Measurements from ENCODE around the gene FADS2. TPM values are rescaled to one million over a fixed set of nuclear protein-coding genes. Genes with fewer than 3 reads are reported as not detected.

The FADS2 gene
- total RNA-seq, 1 donor from 2014 or later: 35.7 TPM

DNA sequence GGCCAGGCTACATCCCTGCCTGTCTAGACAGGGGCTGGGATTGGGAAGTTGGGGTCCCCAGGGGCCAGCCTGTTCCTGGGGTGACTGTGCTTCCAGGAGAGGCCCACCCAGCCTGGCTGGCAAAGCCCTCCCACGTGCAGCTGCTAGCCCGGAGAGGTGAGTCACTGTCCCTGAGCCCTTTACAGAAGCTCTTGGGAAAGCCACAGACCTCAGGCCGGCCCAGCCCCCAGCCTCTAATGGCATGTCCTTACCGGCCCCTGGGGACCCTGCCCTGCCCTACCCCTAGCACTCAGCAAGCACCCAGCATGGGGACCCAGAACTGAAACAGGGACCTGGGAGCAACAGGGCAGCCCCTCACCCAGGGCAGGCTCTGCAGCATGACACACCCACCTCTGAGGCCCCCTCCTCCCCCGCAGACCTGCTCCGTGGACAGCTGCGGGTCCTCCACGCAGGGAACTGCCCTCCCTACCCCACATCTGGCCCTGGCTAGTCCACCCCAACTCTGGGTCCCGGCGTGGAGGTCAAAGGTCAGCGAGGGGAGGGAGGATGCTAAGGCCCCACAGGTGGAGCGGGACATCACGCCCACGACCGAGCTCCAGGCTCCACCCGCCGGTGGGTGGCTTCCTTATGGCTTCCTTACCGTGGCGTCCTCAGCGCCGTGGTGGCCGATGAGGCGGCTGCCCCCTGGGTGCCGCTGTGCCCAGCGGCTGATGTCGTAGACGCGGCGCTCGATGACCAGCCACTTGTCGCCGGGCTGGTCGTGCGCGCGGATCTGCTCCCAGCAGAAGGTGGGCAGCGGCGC lies 62.6 kb downstream of the FADS2 start:
- DNase-seq (ENCODE audit: missing footprints) (peak; percentile 81), ATAC-seq (peak; percentile 3)
- intact Hi-C loops (cut with DNase I): loop anchor here (5.0 kb wide), 1 partner anchor 73 kb away; the partner anchor contains the start of gene FADS1

GRCh38 chr11:61891331-61892084 lies 63.4 kb downstream of the FADS2 start, which contains the start of gene FADS3:
FADS3 (minus strand) TSS chr11:61891545; CDS start chr11:61891381, 164 bp downstream.
- peak; percentile 94 for DNase-seq (ENCODE audit: missing footprints)
- intact Hi-C loops (cut with DNase I): loop anchor here (5.0 kb wide), 1 partner anchor 74 kb away; the partner anchor contains the start of gene FADS1

GRCh38 chr11:61892085-61892370 lies 63.9 kb downstream of the FADS2 start:
- DNase-seq (ENCODE audit: missing footprints): no peak
- intact Hi-C loops (cut with DNase I): loop anchor here (5.0 kb wide), 1 partner anchor 75 kb away; the partner anchor contains the start of gene FADS1
- ATAC-seq: no peak

More at GRCh38 chr11:61891331-61892084, 63.4 kb downstream of the FADS2 start, which contains the start of gene FADS3:
- peak; percentile 90 for ATAC-seq

DNA sequence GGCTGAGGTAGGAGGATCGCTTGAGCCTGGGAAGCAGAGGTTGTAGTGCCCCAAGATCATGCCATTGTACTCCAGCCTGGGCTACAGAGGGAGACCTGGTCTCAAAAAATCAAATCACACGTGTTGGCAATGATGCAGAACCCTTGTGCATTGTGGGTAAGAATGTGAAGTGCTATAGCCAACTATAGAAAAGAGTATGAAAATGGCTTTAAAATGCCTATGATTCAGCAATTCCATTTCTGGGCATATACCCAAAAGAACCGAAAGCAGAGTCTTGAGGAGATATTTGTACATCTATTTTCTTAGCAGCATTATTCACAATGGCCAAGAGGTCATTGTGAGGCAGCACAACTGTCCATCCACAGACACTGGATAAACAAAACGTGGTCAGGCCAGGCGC lies 65.9 kb downstream of the FADS2 start:
- no peak for DNase-seq (ENCODE audit: missing footprints)
- ATAC-seq: no peak
- intact Hi-C loops (cut with DNase I): loop anchor here (5.0 kb wide), 1 partner anchor 77 kb away; the partner anchor contains the start of gene FADS1

GRCh38 chr11:61895046-61895717 lies 67.1 kb downstream of the FADS2 start:
- intact Hi-C loops (cut with DNase I): loop anchor here (5.0 kb wide), 1 partner anchor 212 kb away; no protein-coding TSS in a partner anchor
- no peak for DNase-seq (ENCODE audit: missing footprints)
- no peak for ATAC-seq

GRCh38 chr11:61895718-61896059 lies 67.6 kb downstream of the FADS2 start:
- ATAC-seq (no peak), DNase-seq (ENCODE audit: missing footprints) (no peak)
- intact Hi-C loops (cut with DNase I): loop anchor here (2.0 to 5.0 kb wide), 2 partner anchors 99 to 212 kb away; no protein-coding TSS in a partner anchor

DNA sequence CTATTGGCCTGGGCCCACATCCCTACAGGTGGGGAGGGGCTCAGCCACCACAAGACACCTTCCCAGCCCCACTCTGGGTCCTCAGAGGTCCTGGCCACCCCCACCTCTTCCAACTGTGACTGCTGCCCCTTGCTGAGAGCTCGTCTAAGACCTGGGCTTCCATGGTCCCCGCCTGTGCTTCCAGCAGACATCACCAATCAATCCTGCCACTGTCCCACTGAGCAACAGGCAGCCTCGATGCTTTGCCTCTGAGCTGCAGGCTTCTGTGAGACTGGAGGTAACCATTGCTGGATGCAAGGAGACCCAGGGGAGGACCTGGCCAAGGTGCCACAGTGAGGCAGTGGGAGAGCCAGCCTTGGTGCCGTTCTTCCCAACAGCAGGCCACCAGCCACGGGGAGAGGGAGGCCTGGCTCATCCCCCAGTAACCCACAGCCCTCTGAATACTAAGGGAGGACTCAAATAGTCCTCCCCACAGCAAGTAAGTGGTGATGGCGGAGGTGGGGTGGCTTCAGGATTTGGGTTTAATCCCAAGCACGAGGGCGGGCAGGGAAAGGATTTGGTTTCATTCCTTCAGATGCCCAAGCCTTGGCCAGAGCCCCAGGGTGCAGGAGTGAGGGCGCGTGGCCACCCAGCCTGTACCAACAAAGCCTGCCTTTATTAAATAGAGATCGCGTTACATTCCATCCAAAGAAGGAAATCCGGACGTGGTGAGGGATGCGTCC lies 68.7 kb downstream of the FADS2 start:
- intact Hi-C loops (cut with DNase I): loop anchor here (2.0 to 5.0 kb wide), 2 partner anchors 100 to 210 kb away; no protein-coding TSS in a partner anchor
- DNase-seq (ENCODE audit: missing footprints): peak; percentile 65
- no peak for ATAC-seq

DNA sequence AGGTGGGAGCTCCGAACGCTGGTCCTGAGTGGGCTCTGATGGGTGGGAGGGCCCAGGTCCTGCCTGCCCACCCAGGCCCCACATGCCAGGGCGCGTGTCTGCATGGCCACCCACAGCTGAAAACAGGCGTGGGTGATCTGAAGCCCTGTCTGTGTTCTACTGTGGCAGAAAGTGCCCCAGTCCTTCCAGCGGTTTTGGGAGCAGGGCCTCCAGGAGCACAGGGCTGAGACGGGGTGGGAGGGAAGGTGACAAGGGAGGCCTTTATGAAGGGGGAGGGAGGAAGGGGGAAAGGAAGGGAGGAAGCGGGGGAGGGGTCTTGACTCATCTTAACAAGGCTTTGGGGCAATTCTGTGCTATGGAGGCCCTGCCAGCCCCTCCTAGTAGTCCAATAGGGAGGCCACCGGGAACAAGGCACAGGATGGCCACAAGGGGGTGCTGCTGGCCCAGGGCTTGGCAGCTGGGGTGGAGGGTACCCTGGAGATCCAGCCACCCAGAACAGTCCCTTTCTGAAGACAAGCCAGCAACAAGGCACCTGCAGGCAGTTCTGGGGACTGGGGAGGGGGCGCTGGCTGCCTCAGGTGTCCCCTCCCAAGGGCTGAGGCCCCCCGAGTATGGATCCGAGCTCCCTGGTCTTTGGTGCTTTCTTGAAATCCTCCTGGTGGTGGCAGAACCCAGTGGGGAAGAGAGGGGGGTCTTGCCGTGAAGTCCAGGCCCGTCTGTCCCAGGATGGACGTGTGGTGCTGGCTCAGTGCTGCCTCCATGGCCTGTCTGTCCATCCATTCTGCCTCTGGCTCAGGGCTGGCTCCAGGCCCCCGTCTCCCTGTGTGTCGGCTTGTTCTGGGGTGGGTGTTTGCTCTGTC lies 69.5 kb downstream of the FADS2 start:
- intact Hi-C loops (cut with DNase I): loop anchor here (2.0 to 5.0 kb wide), 3 partner anchors 27 to 210 kb away; no protein-coding TSS in a partner anchor
- ATAC-seq: peak; percentile 65
- peak; percentile 82 for DNase-seq (ENCODE audit: missing footprints)

DNA sequence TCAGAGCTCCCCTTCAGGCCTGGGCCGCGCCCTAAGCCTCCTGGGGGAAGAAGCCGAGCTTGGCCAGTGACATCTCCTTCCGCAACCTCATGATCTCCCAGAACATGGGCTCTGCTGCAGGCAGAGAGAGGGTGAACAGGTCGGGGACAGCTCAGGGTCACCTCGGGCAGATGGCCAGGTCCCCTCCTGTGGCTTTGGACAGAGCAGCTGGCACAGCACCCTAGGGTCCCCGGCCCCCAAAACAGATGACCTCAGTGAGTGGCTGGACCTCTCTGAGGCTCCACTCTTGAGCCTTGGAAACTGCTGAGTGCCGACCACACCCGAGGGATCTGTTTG lies 70.1 kb downstream of the FADS2 start:
- ATAC-seq (no peak), DNase-seq (ENCODE audit: missing footprints) (no peak)
- intact Hi-C loops (cut with DNase I): loop anchor here (2.0 to 5.0 kb wide), 2 partner anchors 27 to 209 kb away; no protein-coding TSS in a partner anchor

GRCh38 chr11:61899146-61899841 lies 71.2 kb downstream of the FADS2 start:
- intact Hi-C loops (cut with DNase I): loop anchor here (1.0 to 5.0 kb wide), 4 partner anchors 28 to 208 kb away; no protein-coding TSS in a partner anchor
- peak; percentile 93 for DNase-seq (ENCODE audit: missing footprints)
- ATAC-seq: peak; percentile 74

GRCh38 chr11:61900251-61900650 lies 72.2 kb downstream of the FADS2 start:
- intact Hi-C loops (cut with DNase I): no loop called here
- DNase-seq (ENCODE audit: missing footprints) (no peak), ATAC-seq (no peak)

DNA sequence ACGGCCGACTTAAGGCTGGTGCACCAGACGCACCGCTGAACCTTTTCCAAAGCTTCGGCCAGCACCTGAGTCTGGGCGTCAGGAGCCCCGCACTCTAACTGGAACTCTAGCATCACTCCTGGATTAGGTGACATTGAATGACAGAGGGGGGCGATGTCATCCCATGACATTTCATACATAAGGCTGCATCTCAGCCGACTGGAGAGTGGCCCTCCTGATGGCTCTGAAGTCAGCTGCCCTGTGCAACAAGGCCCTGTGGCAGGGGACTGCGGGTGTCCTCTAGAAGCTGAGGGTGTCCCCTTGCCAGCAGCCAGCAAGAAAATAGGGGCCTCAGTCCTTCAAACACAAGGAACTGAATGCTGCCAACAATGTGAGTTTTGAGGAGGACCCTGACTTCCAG lies 73.3 kb downstream of the FADS2 start:
- intact Hi-C loops (cut with DNase I): no loop called here
- DNase-seq (ENCODE audit: missing footprints) (no peak), ATAC-seq (no peak)

GRCh38 chr11:61902313-61902712 lies 74.2 kb downstream of the FADS2 start:
- no peak for ATAC-seq
- intact Hi-C loops (cut with DNase I): no loop called here
- DNase-seq (ENCODE audit: missing footprints): no peak

DNA sequence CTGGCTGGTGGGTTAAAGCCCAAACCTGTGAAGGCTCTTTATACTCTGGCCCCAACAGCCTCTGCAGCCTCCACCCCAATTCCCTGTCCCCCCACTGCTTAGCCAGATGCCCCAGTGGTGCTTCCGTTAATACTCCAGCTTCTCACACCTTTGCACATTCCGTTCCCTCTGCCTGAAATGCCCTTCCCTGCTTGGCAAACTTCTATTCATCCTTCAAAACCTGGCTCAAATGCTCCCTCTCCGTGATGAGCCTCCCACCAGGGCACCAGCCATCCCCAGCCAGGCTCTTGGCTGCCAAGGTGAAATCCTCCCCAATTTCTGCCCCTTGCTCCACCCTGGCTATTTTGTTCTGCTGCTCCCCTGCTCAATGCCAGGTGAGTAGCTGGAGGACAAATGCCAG lies 75.7 kb downstream of the FADS2 start:
- intact Hi-C loops (cut with DNase I): no loop called here
- DNase-seq (ENCODE audit: missing footprints): peak; percentile 27
- no peak for ATAC-seq

DNA sequence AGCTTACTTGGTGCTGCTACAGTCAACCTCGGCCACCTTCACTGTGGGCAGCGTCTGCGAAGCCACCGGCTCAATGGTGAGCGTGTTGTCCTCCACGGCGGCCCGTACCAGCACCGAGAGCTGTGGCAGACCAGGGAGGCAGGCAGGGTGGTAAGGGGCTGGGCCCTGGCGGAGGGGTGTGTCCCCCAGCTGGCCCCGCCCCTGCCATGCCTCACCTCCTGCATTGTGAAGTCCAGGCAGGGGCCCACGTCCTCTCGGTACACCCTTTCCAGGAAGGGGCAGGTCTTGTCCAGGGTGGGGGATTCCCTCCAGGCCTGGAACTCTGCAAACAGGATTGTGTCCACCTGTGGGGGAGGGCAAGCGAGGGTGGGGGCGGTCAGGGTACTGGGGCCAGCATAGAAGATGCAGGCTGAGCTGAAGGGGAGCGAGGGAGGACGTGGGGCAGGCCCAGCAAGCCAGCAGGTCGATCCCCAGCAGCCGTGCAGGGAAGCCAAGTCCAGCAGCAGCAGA lies 76.5 kb downstream of the FADS2 start:
- ATAC-seq (peak; percentile 30), DNase-seq (ENCODE audit: missing footprints) (peak; percentile 56)
- intact Hi-C loops (cut with DNase I): no loop called here

DNA sequence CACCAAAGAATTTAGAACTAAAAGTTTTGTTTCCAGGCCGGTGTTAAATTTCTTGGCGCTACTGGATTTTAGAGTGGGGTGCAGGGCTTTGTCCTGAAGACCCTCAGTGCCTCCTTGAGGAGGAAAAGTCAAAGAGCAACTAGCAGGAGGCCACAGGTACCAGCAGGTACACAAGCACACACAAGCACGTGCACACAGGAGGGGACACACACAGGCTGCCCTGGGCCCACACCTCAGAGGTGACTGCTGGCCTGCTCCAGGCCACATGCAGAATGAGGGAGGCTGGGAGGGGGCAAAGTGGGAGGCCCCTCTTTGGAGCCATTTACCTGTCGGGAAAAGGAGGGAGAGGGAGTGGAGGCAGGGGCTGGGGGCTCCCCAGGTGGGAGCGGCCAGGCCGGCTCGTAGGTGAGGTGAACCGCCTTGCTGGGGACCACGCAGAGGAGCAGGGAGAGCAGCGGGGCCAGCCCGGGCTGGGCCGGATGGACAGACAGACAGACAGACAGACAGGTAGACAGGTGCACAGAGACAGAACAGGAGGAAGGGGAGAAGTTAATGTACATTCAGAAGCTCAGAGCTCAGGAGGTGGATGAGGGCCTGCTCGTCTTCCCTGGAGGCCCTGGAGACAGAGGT lies 77.1 kb downstream of the FADS2 start:
- no peak for ATAC-seq
- peak; percentile 52 for DNase-seq (ENCODE audit: missing footprints)
- intact Hi-C loops (cut with DNase I): no loop called here

All from Right ventricle myocardium inferior (tissue), 1 donor.